MM.1S (cell line): ENCODE data around the gene CXorf38.

Experiments
- DNase-seq: peaks from one replicate; pipeline ENCODE4 v3.0.0-alpha.2; 2015
- H2AFZ ChIP-seq: fragments of 300-600 bp; sonication (generic); 2 replicates; pipeline ENCODE4 v1.6.0; 2016; ENCODE audit warnings: antibody characterized with exemption, low read length
- H3F3A ChIP-seq: fragments of 300-600 bp; sonication (generic); 2 replicates; pipeline ENCODE4 v1.6.1; 2016; ENCODE audit warnings: mild to moderate bottlenecking, antibody characterized with exemption, low read length, moderate library complexity, mixed read lengths; ENCODE audit not compliant: insufficient read depth
- H3K27ac ChIP-seq: fragments of 300-600 bp; sonication (generic); 2 replicates; pipeline ENCODE4 v1.5.1; 2016; ENCODE audit warnings: mild to moderate bottlenecking, low read length
- H3K27me3 ChIP-seq: fragments of 300-600 bp; sonication (generic); replicated peaks from 2 replicates; pipeline ENCODE4 v1.6.0; 2016; ENCODE audit warnings: low read length; ENCODE audit not compliant: insufficient read depth
- H3K36me3 ChIP-seq: fragments of 300-600 bp; sonication (generic); replicated peaks from 2 replicates; pipeline ENCODE4 v1.6.1; 2016; ENCODE audit warnings: mild to moderate bottlenecking, low read length, mixed read lengths; ENCODE audit not compliant: insufficient read depth
- H3K4me1 ChIP-seq: fragments of 300-600 bp; sonication (generic); 2 replicates; pipeline ENCODE4 v1.6.1; 2016; ENCODE audit warnings: low read length, mixed read lengths
- H3K4me2 ChIP-seq: fragments of 300-600 bp; sonication (generic); 2 replicates; pipeline ENCODE4 v1.6.0; 2016; ENCODE audit warnings: low read depth, low read length
- H3K4me3 ChIP-seq: fragments of 300-600 bp; sonication (generic); 2 replicates; pipeline ENCODE4 v1.5.1; 2016; ENCODE audit warnings: low read length, mixed read lengths
- H3K79me2 ChIP-seq: fragments of 300-600 bp; sonication (generic); 2 replicates; pipeline ENCODE4 v1.6.1; 2016; ENCODE audit warnings: mixed run types, low read length, mixed read lengths
- H3K9ac ChIP-seq: fragments of 300-600 bp; sonication (generic); 2 replicates; pipeline ENCODE4 v1.6.1; 2016; ENCODE audit warnings: low read length, mixed read lengths
- H3K9me2 ChIP-seq: fragments of 300-600 bp; sonication (generic); replicated peaks from 2 replicates; pipeline ENCODE4 v1.6.1; 2016; ENCODE audit warnings: mild to moderate bottlenecking, low read length, mixed read lengths; ENCODE audit not compliant: insufficient read depth
- H3K9me3 ChIP-seq: fragments of 300-600 bp; sonication (generic); replicated peaks from 2 replicates; pipeline ENCODE4 v1.6.1; 2016; ENCODE audit warnings: mild to moderate bottlenecking, low read length, mixed read lengths; ENCODE audit not compliant: insufficient read depth
- H4K20me1 ChIP-seq: fragments of 300-600 bp; sonication (generic); 2 replicates; pipeline ENCODE4 v1.6.1; 2016; ENCODE audit warnings: mild to moderate bottlenecking, low read length, moderate library complexity, mixed read lengths; ENCODE audit not compliant: insufficient read depth
- EZH2 ChIP-seq: fragments of 300-600 bp; sonication (generic); optimal IDR thresholded peaks from 2 replicates; pipeline ENCODE3; 2017; ENCODE audit warnings: low read depth, mild to moderate bottlenecking, antibody characterized with exemption, low read length, mixed read lengths
- EZH2phosphoT487 ChIP-seq: fragments of 300-600 bp; sonication (generic); IDR thresholded peaks from 2 replicates; pipeline ENCODE4 v1.6.1; 2018; ENCODE audit warnings: antibody characterized with exemption, low read length
- TF ChIP-seq, protein P1 (sequence below): fragments of 300-600 bp; sonication (generic); IDR thresholded peaks from 2 replicates; pipeline ENCODE4 v1.5.1; 2016; ENCODE audit warnings: antibody characterized with exemption, low read length, mixed read lengths

The CXorf38 gene

DNA sequence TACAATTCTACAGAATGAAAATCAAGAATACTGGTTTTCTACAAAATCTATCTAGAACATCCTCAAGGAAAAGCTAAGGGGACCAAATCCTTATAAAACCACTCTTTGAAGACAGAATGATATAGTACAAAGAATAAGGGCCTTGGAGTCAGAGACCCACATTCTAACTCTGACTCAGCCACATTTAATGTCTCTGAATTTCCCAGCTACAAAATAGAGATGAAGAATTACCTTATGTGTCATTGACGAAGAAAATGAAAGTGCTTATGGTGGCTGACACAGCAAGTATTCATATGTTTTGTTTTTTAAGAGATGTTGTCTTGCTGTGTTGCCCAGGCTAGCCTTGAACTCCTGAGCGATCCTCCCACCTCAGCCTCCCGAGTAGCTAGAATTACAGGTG is 35.9 kb upstream of the CXorf38 start:
- no peaks in the 10 kb centered on the region for H3K9me2 ChIP-seq
- no peak for DNase-seq
- H3F3A ChIP-seq: no peaks in the 10 kb centered on the region
- H3K27ac ChIP-seq: no peak overlapping the region
- H3K9me3 ChIP-seq: no peaks in the 10 kb centered on the region
- no peaks in the 10 kb centered on the region for H3K27me3 ChIP-seq
- no peaks in the 10 kb centered on the region for H3K79me2 ChIP-seq
- 0 out of 2 replicates have a peak, but pooled peaks cover 6% of the 10 kb centered on the region for H3K4me1 ChIP-seq
- H3K36me3 ChIP-seq: no peaks in the 10 kb centered on the region
- no peak overlapping the region for H3K4me3 ChIP-seq
- H3K4me2 ChIP-seq: no peak overlapping the region
- no peak overlapping the region for H3K9ac ChIP-seq
- no peak overlapping the region for H2AFZ ChIP-seq
- TF ChIP-seq, protein P1, sequence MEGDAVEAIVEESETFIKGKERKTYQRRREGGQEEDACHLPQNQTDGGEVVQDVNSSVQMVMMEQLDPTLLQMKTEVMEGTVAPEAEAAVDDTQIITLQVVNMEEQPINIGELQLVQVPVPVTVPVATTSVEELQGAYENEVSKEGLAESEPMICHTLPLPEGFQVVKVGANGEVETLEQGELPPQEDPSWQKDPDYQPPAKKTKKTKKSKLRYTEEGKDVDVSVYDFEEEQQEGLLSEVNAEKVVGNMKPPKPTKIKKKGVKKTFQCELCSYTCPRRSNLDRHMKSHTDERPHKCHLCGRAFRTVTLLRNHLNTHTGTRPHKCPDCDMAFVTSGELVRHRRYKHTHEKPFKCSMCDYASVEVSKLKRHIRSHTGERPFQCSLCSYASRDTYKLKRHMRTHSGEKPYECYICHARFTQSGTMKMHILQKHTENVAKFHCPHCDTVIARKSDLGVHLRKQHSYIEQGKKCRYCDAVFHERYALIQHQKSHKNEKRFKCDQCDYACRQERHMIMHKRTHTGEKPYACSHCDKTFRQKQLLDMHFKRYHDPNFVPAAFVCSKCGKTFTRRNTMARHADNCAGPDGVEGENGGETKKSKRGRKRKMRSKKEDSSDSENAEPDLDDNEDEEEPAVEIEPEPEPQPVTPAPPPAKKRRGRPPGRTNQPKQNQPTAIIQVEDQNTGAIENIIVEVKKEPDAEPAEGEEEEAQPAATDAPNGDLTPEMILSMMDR: no peak
- no peaks in the 10 kb centered on the region for H4K20me1 ChIP-seq

GRCh38 chrX:40671126-40671525 is 23.8 kb upstream of the CXorf38 start:
- no peaks in the 10 kb centered on the region for H3K4me1 ChIP-seq
- no peak overlapping the region for H3K4me2 ChIP-seq
- no peaks in the 10 kb centered on the region for H3K36me3 ChIP-seq
- no peaks in the 10 kb centered on the region for H3K9me3 ChIP-seq
- no peaks in the 10 kb centered on the region for H3K9me2 ChIP-seq
- no peaks in the 10 kb centered on the region for H3K79me2 ChIP-seq
- no peaks in the 10 kb centered on the region for H3F3A ChIP-seq
- TF ChIP-seq, protein P1: no peak
- TF ChIP-seq EZH2phosphoT487: no peak
- no peak for TF ChIP-seq EZH2
- H3K9ac ChIP-seq: no peak overlapping the region
- no peak overlapping the region for H3K4me3 ChIP-seq
- H2AFZ ChIP-seq: no peak overlapping the region
- DNase-seq: no peak
- no peaks in the 10 kb centered on the region for H4K20me1 ChIP-seq
- H3K27ac ChIP-seq: no peak overlapping the region
- no peaks in the 10 kb centered on the region for H3K27me3 ChIP-seq

DNA sequence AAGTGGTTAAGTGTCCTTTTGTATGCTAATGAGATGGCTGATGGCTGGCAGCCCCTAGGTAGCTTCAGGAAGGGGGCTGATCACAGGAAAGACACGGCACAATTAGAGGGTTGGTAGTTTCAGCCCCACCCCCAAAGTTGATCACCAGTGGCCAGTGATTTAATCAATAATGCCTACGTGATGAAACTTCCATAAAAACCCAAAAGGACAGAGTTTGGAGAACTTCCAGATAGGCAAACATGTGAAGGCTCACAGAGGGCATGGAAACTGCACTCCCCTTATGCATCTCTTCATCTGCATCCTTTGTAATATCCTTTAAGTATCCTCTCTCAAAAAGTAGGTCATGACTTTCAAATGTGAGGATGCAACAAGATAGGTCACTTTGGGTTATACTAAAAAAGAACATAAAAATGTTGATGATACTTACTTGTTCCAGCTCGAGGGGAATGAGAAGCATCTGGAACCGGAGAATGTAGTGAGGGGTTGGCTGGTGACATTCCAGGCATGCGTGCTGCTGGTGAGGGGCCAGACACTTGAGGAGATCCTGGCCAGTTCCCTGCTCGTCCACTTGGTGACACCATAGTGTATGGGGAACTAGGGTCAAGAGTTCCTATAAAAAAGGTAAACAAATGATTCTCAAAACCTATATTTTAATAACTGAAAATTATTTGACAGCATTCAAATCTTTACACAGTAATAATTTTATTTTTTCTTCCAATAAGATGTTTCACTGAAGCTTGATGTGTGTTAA is 16.7 kb upstream of the CXorf38 start:
- Histone ChIP-seq H3K36me3 (no peaks in the 10 kb centered on the region), H2AFZ (no peak overlapping the region), H3K27me3 (no peaks in the 10 kb centered on the region), H3F3A (no peaks in the 10 kb centered on the region), H4K20me1 (no peaks in the 10 kb centered on the region), H3K79me2 (no peaks in the 10 kb centered on the region), H3K4me1 (no peaks in the 10 kb centered on the region), H3K4me3 (no peak overlapping the region), H3K9ac (no peak overlapping the region), H3K4me2 (no peak overlapping the region), H3K9me3 (no peaks in the 10 kb centered on the region), H3K27ac (no peak overlapping the region), H3K9me2 (no peaks in the 10 kb centered on the region)
- TF ChIP-seq EZH2phosphoT487 (no peak), EZH2 (no peak)
- TF ChIP-seq, protein P1: no peak
- no peak for DNase-seq
